ENCODE data around the gene TMEM178B. TPM values are rescaled to one million over a fixed set of nuclear protein-coding genes. Genes with fewer than 3 reads are reported as not detected.

TMEM178B gene
- polyA plus RNA-seq, 1 of the 3 experiments (the other 2 are of a cell fraction): 0.20 TPM

DNA sequence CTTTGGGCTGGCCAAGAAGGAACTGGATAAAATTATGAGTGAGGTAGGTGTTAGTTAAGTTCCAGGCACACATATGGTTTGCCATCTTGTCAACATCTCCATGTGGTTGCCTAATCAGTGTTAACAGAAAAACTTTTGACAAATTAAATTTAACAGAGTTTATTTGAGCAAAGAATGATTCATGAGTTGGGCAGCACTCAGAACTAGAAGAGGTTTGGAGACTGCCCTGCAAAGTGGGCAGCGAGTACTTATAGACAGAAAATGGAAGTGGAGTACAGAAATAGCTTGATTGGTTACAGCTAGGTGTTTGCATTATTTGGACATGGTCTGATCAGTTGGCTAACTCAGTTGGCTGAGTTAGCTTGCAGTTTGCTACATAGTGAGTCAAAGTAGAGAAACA, 439.9 kb downstream of the TMEM178B start:
- ChIA-PET CTCF (interaction anchor here (1.4 to 6.6 kb wide), 2 partner anchors 9 to 20 kb away, joined by 5 to 38 read pairs; no protein-coding TSS in a partner anchor), POLR2A (no interaction called here)
- no peak overlapping the region for H3K4me3 ChIP-seq (ENCODE audit: low read depth in 2 of 2, low read length in 1 of 2)
- H3K9me3 ChIP-seq: no peaks in the 10 kb centered on the region
- no peaks in the 10 kb centered on the region for H3K36me3 ChIP-seq (replicated peaks in 1 of 2; ENCODE audit: control insufficient read depth in 1 of 2, insufficient read depth in 2 of 2, low read length in 1 of 2)
- no peaks in the 10 kb centered on the region for H3K79me2 ChIP-seq (ENCODE audit: insufficient read depth)
- H3K9ac ChIP-seq: no peak overlapping the region
- H3K4me2 ChIP-seq: no peak overlapping the region
- no peaks in the 10 kb centered on the region for H3F3A ChIP-seq (replicated peaks; ENCODE audit: insufficient read depth)
- no peaks in the 10 kb centered on the region for H3K27me3 ChIP-seq (ENCODE audit: insufficient read depth)
- H3K27ac ChIP-seq (ENCODE audit: low read depth in 2 of 2, low read length in 1 of 2): no peak overlapping the region
- DNase-seq: no peak
- 29% methylated on average over 1 of the region's 1 CpG for WGBS (ENCODE audit: low lambda C conversion rate)
- no peak overlapping the region for H2AFZ ChIP-seq (ENCODE audit: low read depth)
- TF ChIP-seq, protein P1, sequence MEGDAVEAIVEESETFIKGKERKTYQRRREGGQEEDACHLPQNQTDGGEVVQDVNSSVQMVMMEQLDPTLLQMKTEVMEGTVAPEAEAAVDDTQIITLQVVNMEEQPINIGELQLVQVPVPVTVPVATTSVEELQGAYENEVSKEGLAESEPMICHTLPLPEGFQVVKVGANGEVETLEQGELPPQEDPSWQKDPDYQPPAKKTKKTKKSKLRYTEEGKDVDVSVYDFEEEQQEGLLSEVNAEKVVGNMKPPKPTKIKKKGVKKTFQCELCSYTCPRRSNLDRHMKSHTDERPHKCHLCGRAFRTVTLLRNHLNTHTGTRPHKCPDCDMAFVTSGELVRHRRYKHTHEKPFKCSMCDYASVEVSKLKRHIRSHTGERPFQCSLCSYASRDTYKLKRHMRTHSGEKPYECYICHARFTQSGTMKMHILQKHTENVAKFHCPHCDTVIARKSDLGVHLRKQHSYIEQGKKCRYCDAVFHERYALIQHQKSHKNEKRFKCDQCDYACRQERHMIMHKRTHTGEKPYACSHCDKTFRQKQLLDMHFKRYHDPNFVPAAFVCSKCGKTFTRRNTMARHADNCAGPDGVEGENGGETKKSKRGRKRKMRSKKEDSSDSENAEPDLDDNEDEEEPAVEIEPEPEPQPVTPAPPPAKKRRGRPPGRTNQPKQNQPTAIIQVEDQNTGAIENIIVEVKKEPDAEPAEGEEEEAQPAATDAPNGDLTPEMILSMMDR (IDR thresholded peaks at IDR 0.05): no peak
- TF ChIP-seq, protein P2, sequence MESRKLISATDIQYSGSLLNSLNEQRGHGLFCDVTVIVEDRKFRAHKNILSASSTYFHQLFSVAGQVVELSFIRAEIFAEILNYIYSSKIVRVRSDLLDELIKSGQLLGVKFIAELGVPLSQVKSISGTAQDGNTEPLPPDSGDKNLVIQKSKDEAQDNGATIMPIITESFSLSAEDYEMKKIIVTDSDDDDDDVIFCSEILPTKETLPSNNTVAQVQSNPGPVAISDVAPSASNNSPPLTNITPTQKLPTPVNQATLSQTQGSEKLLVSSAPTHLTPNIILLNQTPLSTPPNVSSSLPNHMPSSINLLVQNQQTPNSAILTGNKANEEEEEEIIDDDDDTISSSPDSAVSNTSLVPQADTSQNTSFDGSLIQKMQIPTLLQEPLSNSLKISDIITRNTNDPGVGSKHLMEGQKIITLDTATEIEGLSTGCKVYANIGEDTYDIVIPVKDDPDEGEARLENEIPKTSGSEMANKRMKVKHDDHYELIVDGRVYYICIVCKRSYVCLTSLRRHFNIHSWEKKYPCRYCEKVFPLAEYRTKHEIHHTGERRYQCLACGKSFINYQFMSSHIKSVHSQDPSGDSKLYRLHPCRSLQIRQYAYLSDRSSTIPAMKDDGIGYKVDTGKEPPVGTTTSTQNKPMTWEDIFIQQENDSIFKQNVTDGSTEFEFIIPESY (IDR thresholded peaks at IDR 0.05; ENCODE audit: borderline replicate concordance, low read depth): no peak
- TF ChIP-seq EP300 (IDR thresholded peaks at IDR 0.05; ENCODE audit: borderline replicate concordance in 1 of 2, low read depth in 1 of 2, low read length in 1 of 2) (no peak), RXRA (IDR thresholded peaks at IDR 0.05; ENCODE audit: borderline replicate concordance, low read depth) (no peak)
- H4K20me1 ChIP-seq (ENCODE audit: insufficient read depth): no peaks in the 10 kb centered on the region
- no peaks in the 10 kb centered on the region for H3K9me2 ChIP-seq
- H3K4me1 ChIP-seq (ENCODE audit: control insufficient read depth in 1 of 2, insufficient read depth in 2 of 2, low read depth in 1 of 2, low read length in 1 of 2): no peaks in the 10 kb centered on the region

DNA sequence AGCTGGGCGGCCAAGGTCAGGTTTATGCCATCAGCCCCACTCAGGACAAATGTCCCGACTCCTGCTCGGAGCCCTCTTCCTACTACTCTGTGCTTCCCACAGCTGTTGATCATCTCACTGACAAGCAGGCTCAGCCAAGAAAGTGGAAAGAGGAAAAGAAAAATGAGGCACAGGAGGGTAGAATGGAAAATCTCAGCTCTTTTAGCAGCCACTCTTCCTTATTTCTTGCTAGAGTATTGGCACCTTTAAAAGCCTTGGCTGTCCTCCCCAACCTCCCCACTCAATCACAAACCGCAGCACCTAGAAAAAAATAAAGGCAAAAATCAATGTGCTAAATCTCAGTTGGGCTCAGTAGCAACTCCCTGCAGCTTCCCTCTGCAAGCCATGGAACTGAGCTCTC, 442.1 kb downstream of the TMEM178B start:
- H3K27me3 ChIP-seq (ENCODE audit: insufficient read depth): no peaks in the 10 kb centered on the region
- H4K20me1 ChIP-seq (ENCODE audit: insufficient read depth): no peaks in the 10 kb centered on the region
- no peaks in the 10 kb centered on the region for H3K9me3 ChIP-seq
- POLR2A ChIA-PET: interaction anchor here (0.6 kb wide), 1 partner anchor 28 kb away, joined by 4 read pairs; no protein-coding TSS in a partner anchor
- H3K4me3 ChIP-seq (ENCODE audit: low read depth in 2 of 2, low read length in 1 of 2): no peak overlapping the region
- CTCF ChIA-PET: interaction anchor here (0.6 to 6.6 kb wide), 2 partner anchors 17 to 505 kb away, joined by 3 to 38 read pairs; no protein-coding TSS in a partner anchor
- WGBS (ENCODE audit: low lambda C conversion rate): 18% methylated on average over 4 of the region's 4 CpGs
- no peaks in the 10 kb centered on the region for H3K36me3 ChIP-seq (replicated peaks in 1 of 2; ENCODE audit: control insufficient read depth in 1 of 2, insufficient read depth in 2 of 2, low read length in 1 of 2)
- no peak overlapping the region for H3K4me2 ChIP-seq
- no peaks in the 10 kb centered on the region for H3K4me1 ChIP-seq (ENCODE audit: control insufficient read depth in 1 of 2, insufficient read depth in 2 of 2, low read depth in 1 of 2, low read length in 1 of 2)
- no peak overlapping the region for H3K27ac ChIP-seq (ENCODE audit: low read depth in 2 of 2, low read length in 1 of 2)
- no peak for DNase-seq
- no peaks in the 10 kb centered on the region for H3K79me2 ChIP-seq (ENCODE audit: insufficient read depth)
- no peak overlapping the region for H2AFZ ChIP-seq (ENCODE audit: low read depth)
- no peak overlapping the region for H3K9ac ChIP-seq
- H3F3A ChIP-seq (replicated peaks; ENCODE audit: insufficient read depth): no peaks in the 10 kb centered on the region
- H3K9me2 ChIP-seq: no peaks in the 10 kb centered on the region
- TF ChIP-seq, protein P3, sequence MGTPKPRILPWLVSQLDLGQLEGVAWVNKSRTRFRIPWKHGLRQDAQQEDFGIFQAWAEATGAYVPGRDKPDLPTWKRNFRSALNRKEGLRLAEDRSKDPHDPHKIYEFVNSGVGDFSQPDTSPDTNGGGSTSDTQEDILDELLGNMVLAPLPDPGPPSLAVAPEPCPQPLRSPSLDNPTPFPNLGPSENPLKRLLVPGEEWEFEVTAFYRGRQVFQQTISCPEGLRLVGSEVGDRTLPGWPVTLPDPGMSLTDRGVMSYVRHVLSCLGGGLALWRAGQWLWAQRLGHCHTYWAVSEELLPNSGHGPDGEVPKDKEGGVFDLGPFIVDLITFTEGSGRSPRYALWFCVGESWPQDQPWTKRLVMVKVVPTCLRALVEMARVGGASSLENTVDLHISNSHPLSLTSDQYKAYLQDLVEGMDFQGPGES (IDR thresholded peaks at IDR 0.05; ENCODE audit: low read depth, low read length): no peak
- TF ChIP-seq RXRA (IDR thresholded peaks at IDR 0.05; ENCODE audit: borderline replicate concordance, low read depth) (no peak), NRF1 (IDR thresholded peaks at IDR 0.05; ENCODE audit: low read depth, low read length) (no peak), RFX5 (IDR thresholded peaks at IDR 0.05; ENCODE audit: low read length) (no peak), TEAD4 (IDR thresholded peaks at IDR 0.05; ENCODE audit: borderline replicate concordance, insufficient read depth) (no peak), RAD21 (IDR thresholded peaks at IDR 0.05; ENCODE audit: low read length) (no peak), EZH2phosphoT487 (IDR thresholded peaks at IDR 0.05; ENCODE audit: borderline replicate concordance, low read depth) (no peak), ELF1 (IDR thresholded peaks at IDR 0.05) (no peak), SIN3A (IDR thresholded peaks at IDR 0.05; ENCODE audit: borderline replicate concordance, low read depth, low read length) (no peak), CHD2 (IDR thresholded peaks at IDR 0.05; ENCODE audit: low read length, partially characterized antibody) (no peak), JUND (IDR thresholded peaks at IDR 0.05) (no peak), FOXM1 (IDR thresholded peaks at IDR 0.05; ENCODE audit: low read depth) (no peak), GABPA (IDR thresholded peaks at IDR 0.05; ENCODE audit: low read depth) (no peak), EP300 (IDR thresholded peaks at IDR 0.05; ENCODE audit: borderline replicate concordance in 1 of 2, low read depth in 1 of 2, low read length in 1 of 2) (no peak), TAF1 (IDR thresholded peaks at IDR 0.05; ENCODE audit: borderline replicate concordance, low read depth, low read length) (no peak), GATA2 (CRISPR knock-in tag; IDR thresholded peaks at IDR 0.05) (no peak)
- TF ChIP-seq, protein P4, sequence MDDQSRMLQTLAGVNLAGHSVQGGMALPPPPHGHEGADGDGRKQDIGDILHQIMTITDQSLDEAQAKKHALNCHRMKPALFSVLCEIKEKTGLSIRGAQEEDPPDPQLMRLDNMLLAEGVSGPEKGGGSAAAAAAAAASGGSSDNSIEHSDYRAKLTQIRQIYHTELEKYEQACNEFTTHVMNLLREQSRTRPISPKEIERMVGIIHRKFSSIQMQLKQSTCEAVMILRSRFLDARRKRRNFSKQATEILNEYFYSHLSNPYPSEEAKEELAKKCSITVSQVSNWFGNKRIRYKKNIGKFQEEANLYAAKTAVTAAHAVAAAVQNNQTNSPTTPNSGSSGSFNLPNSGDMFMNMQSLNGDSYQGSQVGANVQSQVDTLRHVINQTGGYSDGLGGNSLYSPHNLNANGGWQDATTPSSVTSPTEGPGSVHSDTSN (IDR thresholded peaks at IDR 0.05): no peak
- TF ChIP-seq, protein P1 (IDR thresholded peaks at IDR 0.05): no peak

All from SK-N-SH (cell line).